Mucosa of descending colon (tissue), 3 donors: ENCODE data around the gene DENND2C. TPM values are rescaled to one million over a fixed set of nuclear protein-coding genes. Genes with fewer than 3 reads are reported as not detected.

ENCODE experiments used
- ATAC-seq: fragments of 200-7000 bp; cut with Tn5 transposase; one replicate; pipeline ENCODE4 v1.9.1; 2020; ENCODE audit warnings: mild to moderate bottlenecking, moderate library complexity
- DNase-seq, 3 donors: peaks; one replicate each; pipeline ENCODE4 v3.0.0-alpha.2; 2020
- H3K36me3 ChIP-seq: fragments of 200-600 bp; one replicate; pipeline ENCODE4 v1.8.0; 2021; ENCODE audit warnings: low read depth, mild to moderate bottlenecking
- H3K4me1 ChIP-seq: fragments of 200-600 bp; one replicate; pipeline ENCODE4 v1.8.0; 2021; ENCODE audit warnings: low read depth, mild to moderate bottlenecking
- H3K4me3 ChIP-seq: fragments of 200-600 bp; one replicate; pipeline ENCODE4 v1.8.0; 2021; ENCODE audit warnings: mild to moderate bottlenecking
- H3K9me3 ChIP-seq: fragments of 200-600 bp; one replicate; pipeline ENCODE4 v1.8.0; 2021; ENCODE audit warnings: mild to moderate bottlenecking
- intact Hi-C, 2 donors: fragments of 100-400 bp; cut with DNase I in 1 of 2; cut with micrococcal nuclease in 1 of 2; formaldehyde crosslinking; loops; one replicate each; pipeline versions ENCODE4 v1.11.0 to v1.11.1; 2022; cut with DNase I, micrococcal nuclease
- total RNA-seq, 3 donors: library from RNA; stranded (reverse); fragmentation: NEBNext Ultra II Directional in 2 of 3; extraction: Animal tissue kit (Norgen Biotek cat#: 25700) in 2 of 3; gene quantifications; one replicate each; pipeline versions ENCODE4 v1.2.1 to v1.2.4, GENCODE V29; 2021 to 2023
- TF ChIP-seq, protein P1 (sequence below): fragments of 200-600 bp; IDR thresholded peaks from one replicate; pipeline ENCODE4 v1.8.0; 2022; ENCODE audit warnings: antibody characterized with exemption, mild to moderate bottlenecking
- donor health status: DM: no; HTN: no; CAD: no; lungs with moderate emphysema.
- donor health status: DM: no; HTN: no; CAD: no.
- donor health status: DM: no; HTN: yes; CAD: no.

Gene DENND2C
- total RNA-seq, 3 donors from 2014 or later: 0.80 to 1.6 (median 0.87) TPM

DNA sequence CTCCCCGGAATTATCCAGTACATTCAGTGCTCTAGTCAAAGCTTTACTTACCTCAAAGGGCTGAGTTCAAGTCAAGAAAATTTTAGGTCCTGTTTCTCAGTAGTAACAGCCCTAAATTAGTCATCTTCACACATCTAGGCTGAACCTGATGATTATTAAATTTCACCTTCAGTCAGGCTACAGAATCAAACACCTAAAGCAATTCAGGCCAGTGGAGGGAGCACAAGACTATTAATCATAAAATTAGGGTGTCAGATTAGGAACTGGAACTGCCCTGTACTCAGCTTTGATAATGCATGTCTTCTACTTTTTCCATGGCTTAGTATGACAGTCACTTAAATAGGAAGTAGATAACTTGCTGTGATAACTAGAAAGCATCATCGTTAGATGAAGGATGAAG is 60.0 kb downstream of the DENND2C start:
- TF ChIP-seq, protein P1, sequence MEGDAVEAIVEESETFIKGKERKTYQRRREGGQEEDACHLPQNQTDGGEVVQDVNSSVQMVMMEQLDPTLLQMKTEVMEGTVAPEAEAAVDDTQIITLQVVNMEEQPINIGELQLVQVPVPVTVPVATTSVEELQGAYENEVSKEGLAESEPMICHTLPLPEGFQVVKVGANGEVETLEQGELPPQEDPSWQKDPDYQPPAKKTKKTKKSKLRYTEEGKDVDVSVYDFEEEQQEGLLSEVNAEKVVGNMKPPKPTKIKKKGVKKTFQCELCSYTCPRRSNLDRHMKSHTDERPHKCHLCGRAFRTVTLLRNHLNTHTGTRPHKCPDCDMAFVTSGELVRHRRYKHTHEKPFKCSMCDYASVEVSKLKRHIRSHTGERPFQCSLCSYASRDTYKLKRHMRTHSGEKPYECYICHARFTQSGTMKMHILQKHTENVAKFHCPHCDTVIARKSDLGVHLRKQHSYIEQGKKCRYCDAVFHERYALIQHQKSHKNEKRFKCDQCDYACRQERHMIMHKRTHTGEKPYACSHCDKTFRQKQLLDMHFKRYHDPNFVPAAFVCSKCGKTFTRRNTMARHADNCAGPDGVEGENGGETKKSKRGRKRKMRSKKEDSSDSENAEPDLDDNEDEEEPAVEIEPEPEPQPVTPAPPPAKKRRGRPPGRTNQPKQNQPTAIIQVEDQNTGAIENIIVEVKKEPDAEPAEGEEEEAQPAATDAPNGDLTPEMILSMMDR: no peak
- Histone ChIP-seq H3K4me3 (no peak overlapping the region), H3K4me1 (no peaks in the 10 kb centered on the region), H3K36me3 (no peaks in the 10 kb centered on the region), H3K9me3 (no peaks in the 10 kb centered on the region)
- no peak for DNase-seq
- no peak for ATAC-seq
- intact Hi-C loops: no loop called here

DNA sequence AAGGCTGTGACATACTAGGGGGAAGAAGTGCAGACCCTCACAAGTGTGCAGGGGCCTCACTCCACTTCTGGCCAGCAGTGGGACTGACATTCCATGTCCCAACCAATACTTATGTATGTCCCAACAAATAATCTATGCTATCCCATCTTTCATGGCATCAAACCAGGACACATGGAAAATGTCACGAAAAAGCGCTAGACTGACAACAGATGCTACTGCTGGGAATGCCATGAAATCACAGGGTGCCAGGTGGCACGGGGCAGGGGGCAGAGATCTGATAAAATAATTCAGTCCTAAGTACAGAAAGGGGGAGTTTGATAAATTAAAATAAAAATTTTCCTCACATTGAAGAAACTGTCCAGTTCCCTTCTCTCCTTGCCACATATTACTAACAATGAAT is 60.8 kb downstream of the DENND2C start:
- no peak for DNase-seq
- intact Hi-C loops: no loop called here
- TF ChIP-seq, protein P1: no peak
- Histone ChIP-seq H3K4me3 (no peak overlapping the region), H3K4me1 (no peaks in the 10 kb centered on the region), H3K36me3 (no peaks in the 10 kb centered on the region), H3K9me3 (no peaks in the 10 kb centered on the region)
- no peak for ATAC-seq

DNA sequence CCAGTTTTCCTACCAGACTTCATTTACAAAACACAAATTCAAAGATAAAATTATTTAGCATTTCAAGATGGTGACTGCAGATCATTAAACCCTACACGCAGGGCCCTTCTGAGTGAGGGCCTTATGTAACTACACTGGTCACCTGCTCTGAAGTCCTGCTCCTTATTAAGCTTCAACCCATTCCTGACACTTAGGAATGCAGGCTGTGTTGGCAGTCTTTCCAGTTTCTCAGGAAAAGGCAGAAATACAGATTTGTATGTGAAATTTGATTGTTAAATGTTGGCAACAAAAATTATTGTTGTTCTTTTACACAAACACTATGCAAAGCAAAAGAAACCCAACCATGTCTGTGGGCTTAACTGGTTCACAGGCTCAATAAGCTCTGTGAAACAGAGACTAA is 62.6 kb downstream of the DENND2C start:
- no peaks in the 10 kb centered on the region for H3K9me3 ChIP-seq
- TF ChIP-seq, protein P1: no peak
- ATAC-seq (no peak), DNase-seq (no peak)
- no peak overlapping the region for H3K4me3 ChIP-seq
- intact Hi-C loops: no loop called here
- no peaks in the 10 kb centered on the region for H3K36me3 ChIP-seq
- H3K4me1 ChIP-seq: no peaks in the 10 kb centered on the region

DNA sequence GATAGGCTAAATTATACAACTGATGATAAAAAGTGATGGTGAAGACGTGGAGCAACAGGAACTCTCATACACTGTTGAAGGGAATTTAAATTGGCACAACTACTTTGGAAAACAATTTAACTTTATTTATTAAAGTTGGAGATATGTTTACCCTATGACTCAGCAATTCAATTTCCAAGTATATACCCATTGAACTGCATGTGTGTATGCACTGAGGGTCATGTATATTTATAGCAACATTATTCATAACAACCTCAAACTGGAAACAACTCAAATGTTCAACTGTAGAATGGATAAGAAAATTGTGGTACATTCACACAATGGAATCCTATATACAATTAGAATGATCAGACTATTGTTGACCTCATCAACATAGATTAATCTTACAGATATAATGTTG is 71.9 kb downstream of the DENND2C start:
- Histone ChIP-seq H3K36me3 (no peaks in the 10 kb centered on the region), H3K4me1 (no peaks in the 10 kb centered on the region), H3K9me3 (no peaks in the 10 kb centered on the region), H3K4me3 (no peak overlapping the region)
- ATAC-seq (no peak), DNase-seq (no peak)
- intact Hi-C loops: no loop called here
- TF ChIP-seq, protein P1: no peak

DNA sequence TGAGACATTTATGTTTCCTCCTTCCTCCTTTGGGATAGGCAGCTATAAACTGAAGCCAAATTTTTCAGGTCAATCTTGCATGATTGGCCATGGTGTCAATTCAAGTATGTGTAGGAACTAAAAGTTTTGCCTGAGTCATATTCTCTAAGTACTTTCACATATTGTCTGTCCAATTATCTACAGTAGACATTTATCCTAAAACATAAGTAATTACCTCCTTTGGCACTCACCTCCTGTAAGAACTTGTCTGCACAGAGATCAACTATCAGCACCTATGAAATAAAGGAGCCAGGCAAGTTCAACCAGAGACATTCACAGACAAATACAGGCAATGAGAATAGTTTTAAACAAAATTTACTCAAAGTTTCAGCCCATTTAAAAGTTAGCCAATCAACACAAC is 74.2 kb downstream of the DENND2C start:
- Histone ChIP-seq H3K9me3 (no peaks in the 10 kb centered on the region), H3K36me3 (no peaks in the 10 kb centered on the region), H3K4me3 (no peak overlapping the region), H3K4me1 (no peaks in the 10 kb centered on the region)
- DNase-seq (no peak), ATAC-seq (no peak)
- TF ChIP-seq, protein P1: no peak
- intact Hi-C loops: no loop called here

DNA sequence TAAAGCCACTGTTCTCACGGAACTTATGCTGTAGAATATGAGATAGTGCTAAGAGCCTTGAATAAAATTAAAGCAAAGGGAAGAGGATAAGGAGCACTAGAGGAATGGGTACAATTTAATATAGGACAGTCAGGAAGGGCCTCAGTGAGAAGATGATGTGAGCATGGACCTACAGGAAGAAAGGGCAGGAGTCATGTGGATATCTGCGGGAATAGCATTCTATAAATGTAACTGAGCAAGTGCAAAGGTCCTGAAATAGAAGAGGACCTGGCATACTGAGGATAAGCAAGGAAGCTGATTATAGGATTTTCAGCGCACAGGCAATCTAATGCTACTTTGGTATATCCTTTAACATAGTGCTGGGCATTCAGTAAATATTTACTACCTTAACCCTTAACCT is 75.8 kb downstream of the DENND2C start:
- Histone ChIP-seq H3K36me3 (no peaks in the 10 kb centered on the region), H3K9me3 (no peaks in the 10 kb centered on the region), H3K4me1 (no peaks in the 10 kb centered on the region), H3K4me3 (no peak overlapping the region)
- DNase-seq (no peak), ATAC-seq (no peak)
- TF ChIP-seq, protein P1: no peak
- intact Hi-C loops: no loop called here
